ENCODE results near the gene RUNX2.

DNA sequence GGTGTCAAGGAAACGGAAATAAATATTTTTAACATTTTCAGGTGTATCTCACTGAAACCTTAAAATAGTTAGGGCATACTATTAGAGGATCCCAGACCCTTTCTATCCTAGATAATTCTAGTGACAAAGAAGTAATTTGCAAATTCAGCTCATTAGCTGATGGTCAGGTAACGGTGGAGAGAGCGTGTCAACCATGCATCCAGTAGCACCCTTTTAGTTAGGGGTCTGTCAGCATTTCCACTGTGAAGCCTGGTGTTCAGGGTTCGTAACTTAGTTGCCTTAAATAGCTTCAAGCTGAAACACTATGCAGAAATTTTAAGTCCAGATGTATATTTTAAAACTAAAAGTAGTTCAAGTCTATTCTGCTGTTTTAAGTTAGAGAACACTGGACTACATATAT lies 98.1 kb downstream of the RUNX2 start:
- TF ChIP-seq ZNF8 (CRISPR knock-in tag; IDR thresholded peaks at IDR 0.05) (no peak), SNAI2 (CRISPR knock-in tag; IDR thresholded peaks at IDR 0.05) (no peak), ZNF565 (CRISPR knock-in tag; conservative IDR thresholded peaks at IDR 0.05; ENCODE audit: low read depth) (no peak), PPARA (CRISPR knock-in tag; IDR thresholded peaks at IDR 0.05; ENCODE audit: borderline replicate concordance) (no peak), TOX (CRISPR knock-in tag; IDR thresholded peaks at IDR 0.05; ENCODE audit: borderline replicate concordance) (no peak)
